Dedifferentiated amniotic fluid mesenchymal stem cell (primary cell): ENCODE measurements around the gene ERBB2.
"Not testable (repeated sequence)": the region's sequence is repeated elsewhere in the genome, so short reads cannot be mapped to it uniquely, and the experiment has no call there.

Source experiments
- DNase-seq: peaks from one replicate; pipeline ENCODE4 v3.0.0-alpha.2; 2016; ENCODE audit errors: extremely low spot score

Gene ERBB2

DNA sequence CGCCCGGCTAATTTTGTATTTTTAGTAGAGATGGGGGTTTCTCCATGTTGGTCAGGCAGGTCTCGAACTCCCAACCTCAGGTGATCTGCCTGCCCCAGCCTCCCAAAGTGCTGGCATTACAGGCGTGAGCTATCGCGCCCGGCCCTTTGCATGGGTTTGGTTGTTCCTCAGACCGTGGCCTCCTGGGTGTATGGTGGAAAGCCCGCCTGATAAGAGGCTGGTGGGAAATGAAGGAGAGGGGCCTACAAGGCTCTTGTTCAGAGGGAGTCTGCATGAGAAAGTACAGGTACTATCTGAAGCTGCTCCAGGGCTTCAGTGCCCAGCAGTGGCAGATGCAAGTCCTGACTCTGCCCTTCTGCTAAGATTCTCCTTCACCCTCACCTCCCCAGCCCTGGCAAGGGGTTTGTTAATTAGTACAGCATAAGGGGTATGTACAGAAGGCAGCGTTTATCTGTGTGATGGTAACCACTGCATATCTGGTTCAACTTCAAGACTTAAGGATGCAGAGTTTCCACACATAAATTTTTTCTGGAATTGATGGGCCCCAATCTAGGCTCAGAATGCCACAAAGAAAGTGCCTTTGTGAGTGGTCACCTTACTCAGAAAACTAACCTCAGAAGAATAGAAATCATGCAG is 62.1 kb downstream of the ERBB2 start:
- no peak for DNase-seq

DNA sequence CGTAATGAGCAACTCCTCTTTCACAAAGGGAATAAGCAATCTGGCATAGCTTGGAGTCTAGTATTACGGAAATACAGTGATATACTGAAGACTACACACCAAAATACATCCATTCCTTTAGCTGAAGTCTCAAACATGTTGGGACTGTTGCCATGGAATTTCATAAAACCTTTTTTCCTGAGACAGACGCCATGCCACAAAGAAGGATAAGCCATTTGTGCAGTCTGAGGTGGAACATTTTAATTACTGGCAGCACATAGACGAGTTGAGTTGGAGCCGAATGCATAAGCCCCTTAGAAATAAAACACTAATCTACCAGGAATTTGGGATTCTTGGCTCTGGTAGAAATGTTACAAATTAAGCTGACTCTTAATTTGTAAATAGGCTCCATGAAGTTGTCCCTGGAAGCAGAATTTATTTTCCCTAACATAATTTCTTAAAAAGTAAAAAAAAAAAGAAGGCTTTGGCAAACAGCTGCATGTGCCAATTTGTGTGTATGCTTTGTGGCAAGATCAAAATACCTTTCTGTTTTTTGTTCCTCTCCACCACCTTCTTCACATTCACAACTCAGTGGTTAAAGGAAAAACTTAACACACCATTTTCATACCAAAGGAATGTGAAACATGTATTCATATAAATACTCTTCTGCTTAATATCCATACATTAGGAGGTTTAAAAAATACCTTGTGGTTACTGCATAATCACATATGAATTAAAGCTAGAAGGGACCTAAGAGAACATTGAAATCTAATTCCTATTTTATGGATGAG is 63.4 kb downstream of the ERBB2 start:
- DNase-seq: no peak

GRCh38 chr17:39764171-39764570 is 64.3 kb downstream of the ERBB2 start:
- not testable (repeated sequence) for DNase-seq

DNA sequence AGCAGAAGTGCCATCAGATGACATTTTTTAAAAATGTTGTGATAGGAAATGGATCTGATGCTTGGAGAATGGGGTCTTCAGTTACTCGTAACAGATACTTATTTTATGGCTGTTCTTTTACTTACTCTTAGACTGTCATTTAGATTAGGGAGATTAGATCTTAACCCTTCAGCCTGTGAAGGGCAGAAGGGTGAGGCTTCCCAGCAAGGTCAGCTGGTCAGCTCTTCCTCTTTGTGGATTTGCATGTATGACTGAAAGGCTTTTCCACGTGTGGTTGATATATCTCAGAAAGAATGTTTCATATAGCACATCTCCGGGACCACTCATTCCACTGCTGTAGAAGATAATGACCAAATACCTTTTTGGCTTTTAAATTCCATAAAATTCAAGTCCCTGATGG is 65.3 kb downstream of the ERBB2 start:
- no peak for DNase-seq

- no peak for DNase-seq
Measured at GRCh38 chr17:39765766-39766165, 65.9 kb downstream of the ERBB2 start.

- DNase-seq: no peak
Measured at GRCh38 chr17:39767147-39767546, 67.3 kb downstream of the ERBB2 start.

- DNase-seq: no peak
Measured at GRCh38 chr17:39769974-39770587, 70.2 kb downstream of the ERBB2 start.

GRCh38 chr17:39772415-39772814 is 72.6 kb downstream of the ERBB2 start:
- DNase-seq: no peak

DNA sequence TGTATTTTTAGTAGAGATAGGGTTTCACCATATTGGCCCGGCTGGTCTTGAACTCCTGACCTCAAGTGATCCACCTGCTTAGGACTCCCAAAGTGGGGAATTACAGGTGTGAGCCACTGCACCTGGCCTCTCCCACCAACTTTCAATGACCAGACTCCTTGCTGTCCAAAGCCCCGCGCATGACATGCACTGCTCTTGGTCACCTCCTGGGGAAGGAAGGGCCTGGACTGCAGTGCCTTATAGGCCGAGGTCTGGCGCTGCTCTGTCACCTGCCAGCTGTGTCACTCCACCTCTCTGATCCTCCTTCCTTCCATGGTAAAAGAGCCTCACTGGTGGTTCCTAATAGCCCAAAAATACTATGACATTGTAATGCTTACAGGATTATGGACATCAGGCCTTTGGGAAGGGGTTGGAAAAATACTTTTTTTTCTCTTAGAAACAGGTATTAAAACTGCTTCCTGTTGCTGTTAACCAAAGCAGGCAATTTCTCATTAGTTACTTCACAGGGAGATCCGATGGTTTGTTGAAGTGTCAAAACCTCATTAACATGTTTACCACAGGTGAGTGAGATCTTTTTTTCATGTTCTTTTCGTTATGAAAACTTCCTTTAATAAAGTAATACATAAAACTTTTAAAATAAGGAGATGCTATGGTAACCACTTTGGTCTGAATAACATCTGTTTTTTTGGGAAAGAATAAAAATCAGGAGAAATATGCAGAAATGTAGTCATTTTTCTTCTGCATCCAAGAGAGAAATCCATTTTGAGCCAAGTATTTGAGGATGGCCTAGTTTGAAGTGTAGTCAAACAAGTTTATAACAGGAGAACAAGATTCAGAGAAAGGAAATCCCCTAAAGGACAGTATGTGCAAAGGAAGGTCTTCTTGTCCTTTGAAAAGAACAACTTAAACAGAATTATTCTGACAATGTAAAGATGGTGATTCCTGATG is 73.4 kb downstream of the ERBB2 start:
- no peak for DNase-seq

- DNase-seq: no peak
Measured at GRCh38 chr17:39774047-39774446, 74.2 kb downstream of the ERBB2 start.

DNA sequence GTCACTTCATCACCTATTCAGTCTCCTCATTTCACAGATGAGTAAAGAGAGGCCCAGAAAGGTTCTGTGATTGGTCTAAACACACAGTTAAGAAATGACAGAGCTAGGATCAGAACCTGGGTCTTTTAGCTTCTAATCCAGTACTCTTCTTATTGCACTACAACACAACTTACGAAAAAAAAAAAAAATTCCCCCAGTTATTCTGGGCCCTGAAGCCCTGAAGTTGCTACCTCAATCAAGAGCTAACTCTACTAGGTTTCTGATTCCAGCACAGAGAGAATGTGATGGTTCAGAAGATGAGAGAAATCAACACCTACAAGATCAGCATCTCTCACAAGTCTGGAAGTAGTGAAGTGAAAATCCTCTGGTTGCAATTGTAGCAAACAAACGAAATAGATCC is 75.2 kb downstream of the ERBB2 start:
- no peak for DNase-seq

GRCh38 chr17:39776252-39776651 is 76.4 kb downstream of the ERBB2 start:
- DNase-seq: no peak

GRCh38 chr17:39777534-39778365 is 77.9 kb downstream of the ERBB2 start:
- DNase-seq: no peak
